ENCODE data around the gene STAG1. TPM values are rescaled to one million over a fixed set of nuclear protein-coding genes. Genes with fewer than 3 reads are reported as not detected.
"Not testable (repeated sequence)": the region's sequence is repeated elsewhere in the genome, so short reads cannot be mapped to it uniquely, and the experiment has no call there.

The STAG1 gene
- total RNA-seq, 1 experiment from 2014 or later: 31.9 TPM

GRCh38 chr3:136644212-136644611 lies 108.0 kb downstream of the STAG1 start:
- Histone ChIP-seq H3K4me3 (no peak overlapping the region), H3K4me1 (replicated peaks) (peaks cover 8% of the 10 kb centered on the region; the same call in 1 of the 2 replicates), H3K27me3 (replicated peaks) (no peaks in the 10 kb centered on the region), H3K36me3 (no peaks in the 10 kb centered on the region), H3K27ac (no peak overlapping the region), H3K9me3 (replicated peaks) (no peaks in the 10 kb centered on the region)
- DNase-seq (ENCODE audit: low read depth in 1 of 2, low spot score in 2 of 2): no peak

GRCh38 chr3:136643380-136643779 lies 108.8 kb downstream of the STAG1 start:
- H3K27ac ChIP-seq; H3K27me3 ChIP-seq (replicated peaks); H3K4me3 ChIP-seq; H3K9me3 ChIP-seq (replicated peaks); DNase-seq (ENCODE audit: low read depth in 1 of 2, low spot score in 2 of 2); H3K36me3 ChIP-seq: not testable (repeated sequence)
- peaks cover 14% of the 10 kb centered on the region; the same call in 1 of the 2 replicates for H3K4me1 ChIP-seq (replicated peaks)

GRCh38 chr3:136642711-136643110 lies 109.5 kb downstream of the STAG1 start:
- H3K36me3 ChIP-seq: no peaks in the 10 kb centered on the region
- no peak for DNase-seq (ENCODE audit: low read depth in 1 of 2, low spot score in 2 of 2)
- H3K4me3 ChIP-seq: no peak overlapping the region
- H3K4me1 ChIP-seq (replicated peaks): peaks cover 14% of the 10 kb centered on the region; the same call in 1 of the 2 replicates
- no peaks in the 10 kb centered on the region for H3K27me3 ChIP-seq (replicated peaks)
- H3K9me3 ChIP-seq (replicated peaks): no peaks in the 10 kb centered on the region
- H3K27ac ChIP-seq: no peak overlapping the region

- no peak overlapping the region for H3K27ac ChIP-seq
These were observed 113.1 kb downstream of the STAG1 start for GRCh38 chr3:136639069-136639468.

GRCh38 chr3:136637176-136637575 lies 115.0 kb downstream of the STAG1 start:
- H3K9me3 ChIP-seq (replicated peaks): no peaks in the 10 kb centered on the region
- H3K36me3 ChIP-seq: no peaks in the 10 kb centered on the region
- H3K27me3 ChIP-seq (replicated peaks): no peaks in the 10 kb centered on the region
- DNase-seq (ENCODE audit: low read depth in 1 of 2, low spot score in 2 of 2): no peak
- peaks cover 19% of the 10 kb centered on the region for H3K4me1 ChIP-seq (replicated peaks)
- H3K4me3 ChIP-seq: no peak overlapping the region
- H3K27ac ChIP-seq: no peak overlapping the region

More at GRCh38 chr3:136639069-136639468, 113.1 kb downstream of the STAG1 start:
- peak in 1 of 2 experiments; percentile 8 for DNase-seq (ENCODE audit: low read depth in 1 of 2, low spot score in 2 of 2)
- no peak overlapping the region for H3K4me3 ChIP-seq
- no peaks in the 10 kb centered on the region for H3K9me3 ChIP-seq (replicated peaks)
- no peaks in the 10 kb centered on the region for H3K36me3 ChIP-seq
- H3K27me3 ChIP-seq (replicated peaks): no peaks in the 10 kb centered on the region
- peaks cover 11% of the 10 kb centered on the region; the same call in 1 of the 2 replicates for H3K4me1 ChIP-seq (replicated peaks)

- no peaks in the 10 kb centered on the region for H3K9me3 ChIP-seq (replicated peaks)
- H3K4me3 ChIP-seq: no peak overlapping the region
- no peak for DNase-seq (ENCODE audit: low read depth in 1 of 2, low spot score in 2 of 2)
- no peaks in the 10 kb centered on the region for H3K36me3 ChIP-seq
- H3K4me1 ChIP-seq (replicated peaks): peaks cover 18% of the 10 kb centered on the region
- H3K27me3 ChIP-seq (replicated peaks): no peaks in the 10 kb centered on the region
- H3K27ac ChIP-seq: no peak overlapping the region
These were observed 117.4 kb downstream of the STAG1 start for GRCh38 chr3:136634821-136635220.

GRCh38 chr3:136632625-136633081 lies 119.5 kb downstream of the STAG1 start:
- H3K36me3 ChIP-seq: peaks cover 7% of the 10 kb centered on the region; the same call in 1 of the 2 replicates
- no peak overlapping the region for H3K27ac ChIP-seq
- no peaks in the 10 kb centered on the region for H3K9me3 ChIP-seq (replicated peaks)
- peaks cover 9% of the 10 kb centered on the region; the same call in 1 of the 2 replicates for H3K4me1 ChIP-seq (replicated peaks)
- DNase-seq (ENCODE audit: low read depth in 1 of 2, low spot score in 2 of 2): no peak
- H3K4me3 ChIP-seq: no peak overlapping the region
- H3K27me3 ChIP-seq (replicated peaks): no peaks in the 10 kb centered on the region

- Histone ChIP-seq H3K4me3 (no peak overlapping the region), H3K9me3 (replicated peaks) (no peaks in the 10 kb centered on the region), H3K27ac (no peak overlapping the region), H3K36me3 (peaks cover 8% of the 10 kb centered on the region; the same call in 1 of the 2 replicates), H3K4me1 (replicated peaks) (peaks cover 9% of the 10 kb centered on the region; the same call in 1 of the 2 replicates), H3K27me3 (replicated peaks) (no peaks in the 10 kb centered on the region)
- DNase-seq (ENCODE audit: low read depth in 1 of 2, low spot score in 2 of 2): no peak
These were observed 120.8 kb downstream of the STAG1 start for GRCh38 chr3:136631424-136631823.

GRCh38 chr3:136630915-136631314 lies 121.3 kb downstream of the STAG1 start:
- DNase-seq (ENCODE audit: low read depth in 1 of 2, low spot score in 2 of 2): no peak
- H3K4me3 ChIP-seq: no peak overlapping the region
- H3K27me3 ChIP-seq (replicated peaks): no peaks in the 10 kb centered on the region
- peaks cover 9% of the 10 kb centered on the region; the same call in 1 of the 2 replicates for H3K4me1 ChIP-seq (replicated peaks)
- H3K36me3 ChIP-seq: peaks cover 8% of the 10 kb centered on the region; the same call in 1 of the 2 replicates
- H3K27ac ChIP-seq: no peak overlapping the region
- no peaks in the 10 kb centered on the region for H3K9me3 ChIP-seq (replicated peaks)

- Histone ChIP-seq H3K27me3 (replicated peaks) (no peaks in the 10 kb centered on the region), H3K36me3 (peaks cover 8% of the 10 kb centered on the region; the same call in 1 of the 2 replicates), H3K9me3 (replicated peaks) (no peaks in the 10 kb centered on the region), H3K4me1 (replicated peaks) (peaks cover 5% of the 10 kb centered on the region), H3K27ac (no peak overlapping the region), H3K4me3 (no peak overlapping the region)
- no peak for DNase-seq (ENCODE audit: low read depth in 1 of 2, low spot score in 2 of 2)
These were observed 125.7 kb downstream of the STAG1 start for GRCh38 chr3:136626493-136626892.

- Histone ChIP-seq H3K4me3 (no peak overlapping the region), H3K27ac (no peak overlapping the region), H3K27me3 (replicated peaks) (no peaks in the 10 kb centered on the region), H3K36me3 (peaks cover 8% of the 10 kb centered on the region; the same call in 1 of the 2 replicates), H3K4me1 (replicated peaks) (peaks cover 5% of the 10 kb centered on the region), H3K9me3 (replicated peaks) (no peaks in the 10 kb centered on the region)
- no peak for DNase-seq (ENCODE audit: low read depth in 1 of 2, low spot score in 2 of 2)
These were observed 127.0 kb downstream of the STAG1 start for GRCh38 chr3:136624894-136625815.

- no peaks in the 10 kb centered on the region for H3K9me3 ChIP-seq (replicated peaks)
- no peaks in the 10 kb centered on the region for H3K27me3 ChIP-seq (replicated peaks)
- peaks cover 8% of the 10 kb centered on the region; the same call in 1 of the 2 replicates for H3K36me3 ChIP-seq
- peaks cover 5% of the 10 kb centered on the region for H3K4me1 ChIP-seq (replicated peaks)
- no peak overlapping the region for H3K27ac ChIP-seq
- DNase-seq (ENCODE audit: low read depth in 1 of 2, low spot score in 2 of 2): no peak
- H3K4me3 ChIP-seq: no peak overlapping the region
These were observed 127.8 kb downstream of the STAG1 start for GRCh38 chr3:136624371-136624770.

GRCh38 chr3:136621628-136622027 lies 130.6 kb downstream of the STAG1 start:
- peaks cover 5% of the 10 kb centered on the region for H3K4me1 ChIP-seq (replicated peaks)
- no peak overlapping the region for H3K27ac ChIP-seq
- no peaks in the 10 kb centered on the region for H3K36me3 ChIP-seq
- no peaks in the 10 kb centered on the region for H3K27me3 ChIP-seq (replicated peaks)
- no peak overlapping the region for H3K4me3 ChIP-seq
- no peak for DNase-seq (ENCODE audit: low read depth in 1 of 2, low spot score in 2 of 2)
- H3K9me3 ChIP-seq (replicated peaks): no peaks in the 10 kb centered on the region

- H3K9me3 ChIP-seq (replicated peaks): no peaks in the 10 kb centered on the region
- peaks cover 4% of the 10 kb centered on the region for H3K4me1 ChIP-seq (replicated peaks)
- H3K4me3 ChIP-seq: no peak overlapping the region
- DNase-seq (ENCODE audit: low read depth in 1 of 2, low spot score in 2 of 2): no peak
- no peaks in the 10 kb centered on the region for H3K36me3 ChIP-seq
- no peaks in the 10 kb centered on the region for H3K27me3 ChIP-seq (replicated peaks)
- H3K27ac ChIP-seq: no peak overlapping the region
These were observed 131.7 kb downstream of the STAG1 start for GRCh38 chr3:136620436-136620835.

Data from SJSA1 (cell line).